ENCODE data around the gene PPIP5K1.

The PPIP5K1 gene

DNA sequence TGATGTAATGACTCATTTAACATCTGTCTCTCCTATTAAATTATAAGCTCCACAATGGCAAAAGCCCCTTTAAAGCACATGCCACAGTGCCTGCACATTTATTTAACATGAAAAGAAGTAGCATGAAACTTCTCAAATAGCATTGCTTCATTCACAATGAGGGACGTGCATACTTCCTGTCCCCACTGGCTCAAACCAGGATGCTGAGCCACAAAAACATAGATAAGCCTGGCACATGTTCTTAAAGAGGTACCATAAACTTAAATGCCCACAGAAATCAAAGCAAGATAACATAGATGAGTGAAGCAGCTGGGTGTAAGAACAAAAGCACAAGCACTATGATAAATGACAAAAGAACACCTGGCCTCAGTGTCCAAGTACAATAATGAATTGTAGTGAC, 100.8 kb downstream of the PPIP5K1 start:
- ATAC-seq: no peak
- TF ChIP-seq RARB (CRISPR knock-in tag; IDR thresholded peaks at IDR 0.05): no peak

DNA sequence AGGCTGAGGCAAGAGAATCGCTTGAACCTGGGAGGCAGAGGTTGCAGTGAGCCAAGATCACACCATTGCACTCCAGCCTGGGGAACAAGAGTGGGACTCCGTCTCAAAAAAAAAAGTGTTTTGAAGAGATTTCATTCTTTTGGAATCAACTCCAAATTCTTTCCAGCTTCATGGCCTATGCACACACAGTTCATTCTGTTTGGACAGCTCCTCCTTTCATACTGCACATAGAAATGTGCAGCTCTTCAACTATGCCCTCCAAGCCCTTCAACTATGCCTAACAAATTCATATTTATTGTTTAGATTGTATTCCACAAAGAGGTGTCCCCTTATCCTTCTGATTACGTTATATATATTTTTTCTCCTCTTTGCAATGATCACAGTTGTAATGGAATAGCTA, 101.2 kb downstream of the PPIP5K1 start:
- ATAC-seq: no peak
- no peak for TF ChIP-seq ZNF70 (CRISPR knock-in tag; IDR thresholded peaks at IDR 0.05)
- TF ChIP-seq SNAI2 (CRISPR knock-in tag; IDR thresholded peaks at IDR 0.05): no peak
- no peak for TF ChIP-seq ZFP30 (CRISPR knock-in tag; IDR thresholded peaks at IDR 0.05)
- TF ChIP-seq TOX (CRISPR knock-in tag; IDR thresholded peaks at IDR 0.05; ENCODE audit: borderline replicate concordance): no peak
- TF ChIP-seq CSDC2 (CRISPR knock-in tag; IDR thresholded peaks at IDR 0.05): no peak
- TF ChIP-seq ISL1 (CRISPR knock-in tag; IDR thresholded peaks at IDR 0.05): no peak
- TF ChIP-seq, protein P1, sequence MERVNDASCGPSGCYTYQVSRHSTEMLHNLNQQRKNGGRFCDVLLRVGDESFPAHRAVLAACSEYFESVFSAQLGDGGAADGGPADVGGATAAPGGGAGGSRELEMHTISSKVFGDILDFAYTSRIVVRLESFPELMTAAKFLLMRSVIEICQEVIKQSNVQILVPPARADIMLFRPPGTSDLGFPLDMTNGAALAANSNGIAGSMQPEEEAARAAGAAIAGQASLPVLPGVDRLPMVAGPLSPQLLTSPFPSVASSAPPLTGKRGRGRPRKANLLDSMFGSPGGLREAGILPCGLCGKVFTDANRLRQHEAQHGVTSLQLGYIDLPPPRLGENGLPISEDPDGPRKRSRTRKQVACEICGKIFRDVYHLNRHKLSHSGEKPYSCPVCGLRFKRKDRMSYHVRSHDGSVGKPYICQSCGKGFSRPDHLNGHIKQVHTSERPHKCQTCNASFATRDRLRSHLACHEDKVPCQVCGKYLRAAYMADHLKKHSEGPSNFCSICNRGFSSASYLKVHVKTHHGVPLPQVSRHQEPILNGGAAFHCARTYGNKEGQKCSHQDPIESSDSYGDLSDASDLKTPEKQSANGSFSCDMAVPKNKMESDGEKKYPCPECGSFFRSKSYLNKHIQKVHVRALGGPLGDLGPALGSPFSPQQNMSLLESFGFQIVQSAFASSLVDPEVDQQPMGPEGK (CRISPR knock-in tag; IDR thresholded peaks at IDR 0.05; ENCODE audit: borderline replicate concordance): no peak

DNA sequence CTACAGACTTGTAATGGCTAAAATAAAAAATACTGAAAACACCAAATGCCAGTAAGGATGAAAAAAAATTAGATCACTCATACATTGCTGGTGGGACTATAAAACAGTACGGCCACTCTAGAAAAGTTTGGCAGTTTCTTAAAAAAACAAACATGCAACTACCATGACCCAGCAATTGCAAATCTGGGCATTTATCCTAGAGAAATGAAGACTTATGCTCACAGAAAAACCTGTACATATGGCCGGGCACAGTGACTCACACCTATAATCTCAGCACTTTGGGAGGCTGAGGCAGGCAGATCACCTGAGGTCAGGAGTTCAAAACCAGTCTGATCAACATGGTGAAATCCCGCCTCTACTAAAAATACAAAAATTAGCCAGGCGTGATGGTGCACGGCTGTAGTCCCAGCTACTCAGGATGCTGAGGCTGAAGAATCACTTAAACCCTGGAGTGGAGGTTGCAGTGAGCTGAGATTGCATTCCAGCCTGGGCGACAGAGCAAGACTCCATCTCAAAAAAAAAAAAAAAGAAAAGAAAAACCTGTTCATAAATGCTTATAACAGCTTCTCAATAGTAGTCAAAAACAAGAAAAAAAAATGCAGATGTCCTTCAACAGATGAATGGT, 102.6 kb downstream of the PPIP5K1 start:
- ATAC-seq: no peak
- TF ChIP-seq ZNF70 (CRISPR knock-in tag; IDR thresholded peaks at IDR 0.05) (no peak), ARNTL (CRISPR knock-in tag; IDR thresholded peaks at IDR 0.05; ENCODE audit: borderline replicate concordance, low read depth) (no peak), ZNF8 (CRISPR knock-in tag; IDR thresholded peaks at IDR 0.05) (no peak), ZNF565 (CRISPR knock-in tag; conservative IDR thresholded peaks at IDR 0.05; ENCODE audit: low read depth) (no peak), ZFP3 (CRISPR knock-in tag; IDR thresholded peaks at IDR 0.05) (no peak), ESRRG (CRISPR knock-in tag; IDR thresholded peaks at IDR 0.05) (no peak), ZFP30 (CRISPR knock-in tag; IDR thresholded peaks at IDR 0.05) (no peak), GLIS3 (CRISPR knock-in tag; IDR thresholded peaks at IDR 0.05) (no peak), ISL1 (CRISPR knock-in tag; IDR thresholded peaks at IDR 0.05) (no peak), ZC3H10 (CRISPR knock-in tag; IDR thresholded peaks at IDR 0.05) (no peak), TOX (CRISPR knock-in tag; IDR thresholded peaks at IDR 0.05; ENCODE audit: borderline replicate concordance) (no peak), BACH2 (CRISPR knock-in tag; IDR thresholded peaks at IDR 0.05; ENCODE audit: borderline replicate concordance) (no peak)
- TF ChIP-seq, protein P2, sequence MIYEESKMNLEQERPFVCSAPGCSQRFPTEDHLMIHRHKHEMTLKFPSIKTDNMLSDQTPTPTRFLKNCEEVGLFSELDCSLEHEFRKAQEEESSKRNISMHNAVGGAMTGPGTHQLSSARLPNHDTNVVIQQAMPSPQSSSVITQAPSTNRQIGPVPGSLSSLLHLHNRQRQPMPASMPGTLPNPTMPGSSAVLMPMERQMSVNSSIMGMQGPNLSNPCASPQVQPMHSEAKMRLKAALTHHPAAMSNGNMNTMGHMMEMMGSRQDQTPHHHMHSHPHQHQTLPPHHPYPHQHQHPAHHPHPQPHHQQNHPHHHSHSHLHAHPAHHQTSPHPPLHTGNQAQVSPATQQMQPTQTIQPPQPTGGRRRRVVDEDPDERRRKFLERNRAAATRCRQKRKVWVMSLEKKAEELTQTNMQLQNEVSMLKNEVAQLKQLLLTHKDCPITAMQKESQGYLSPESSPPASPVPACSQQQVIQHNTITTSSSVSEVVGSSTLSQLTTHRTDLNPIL (CRISPR knock-in tag; IDR thresholded peaks at IDR 0.05; ENCODE audit: low read depth): no peak
- TF ChIP-seq, protein P3, sequence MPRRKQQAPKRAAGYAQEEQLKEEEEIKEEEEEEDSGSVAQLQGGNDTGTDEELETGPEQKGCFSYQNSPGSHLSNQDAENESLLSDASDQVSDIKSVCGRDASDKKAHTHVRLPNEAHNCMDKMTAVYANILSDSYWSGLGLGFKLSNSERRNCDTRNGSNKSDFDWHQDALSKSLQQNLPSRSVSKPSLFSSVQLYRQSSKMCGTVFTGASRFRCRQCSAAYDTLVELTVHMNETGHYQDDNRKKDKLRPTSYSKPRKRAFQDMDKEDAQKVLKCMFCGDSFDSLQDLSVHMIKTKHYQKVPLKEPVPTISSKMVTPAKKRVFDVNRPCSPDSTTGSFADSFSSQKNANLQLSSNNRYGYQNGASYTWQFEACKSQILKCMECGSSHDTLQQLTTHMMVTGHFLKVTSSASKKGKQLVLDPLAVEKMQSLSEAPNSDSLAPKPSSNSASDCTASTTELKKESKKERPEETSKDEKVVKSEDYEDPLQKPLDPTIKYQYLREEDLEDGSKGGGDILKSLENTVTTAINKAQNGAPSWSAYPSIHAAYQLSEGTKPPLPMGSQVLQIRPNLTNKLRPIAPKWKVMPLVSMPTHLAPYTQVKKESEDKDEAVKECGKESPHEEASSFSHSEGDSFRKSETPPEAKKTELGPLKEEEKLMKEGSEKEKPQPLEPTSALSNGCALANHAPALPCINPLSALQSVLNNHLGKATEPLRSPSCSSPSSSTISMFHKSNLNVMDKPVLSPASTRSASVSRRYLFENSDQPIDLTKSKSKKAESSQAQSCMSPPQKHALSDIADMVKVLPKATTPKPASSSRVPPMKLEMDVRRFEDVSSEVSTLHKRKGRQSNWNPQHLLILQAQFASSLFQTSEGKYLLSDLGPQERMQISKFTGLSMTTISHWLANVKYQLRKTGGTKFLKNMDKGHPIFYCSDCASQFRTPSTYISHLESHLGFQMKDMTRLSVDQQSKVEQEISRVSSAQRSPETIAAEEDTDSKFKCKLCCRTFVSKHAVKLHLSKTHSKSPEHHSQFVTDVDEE (CRISPR knock-in tag; IDR thresholded peaks at IDR 0.05): no peak
- TF ChIP-seq, protein P1 (CRISPR knock-in tag; IDR thresholded peaks at IDR 0.05; ENCODE audit: borderline replicate concordance): no peak

DNA sequence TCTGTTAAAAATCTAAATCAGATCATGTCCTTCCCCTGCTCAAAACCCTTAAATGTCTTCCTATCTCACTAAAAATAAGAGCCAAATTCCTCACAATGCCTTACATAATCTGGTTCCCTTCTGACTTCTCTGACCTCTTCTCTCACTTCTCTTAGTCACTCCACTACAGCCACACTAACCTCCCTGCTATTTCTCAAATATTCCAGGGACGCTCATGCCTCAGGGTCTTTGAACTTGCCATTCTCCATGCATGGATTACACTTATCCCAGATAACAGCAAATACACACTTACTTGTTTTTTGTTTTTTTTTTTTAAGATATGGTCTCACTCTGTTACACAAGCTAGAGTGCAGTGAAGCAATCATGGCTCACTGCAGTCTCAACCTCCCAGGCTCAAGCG, 105.6 kb downstream of the PPIP5K1 start:
- ATAC-seq: no peak
- TF ChIP-seq ZNF8 (CRISPR knock-in tag; IDR thresholded peaks at IDR 0.05) (no peak), TCF4 (CRISPR knock-in tag; IDR thresholded peaks at IDR 0.05; ENCODE audit: borderline replicate concordance) (no peak), GLIS3 (CRISPR knock-in tag; IDR thresholded peaks at IDR 0.05) (no peak), RARB (CRISPR knock-in tag; IDR thresholded peaks at IDR 0.05) (no peak), ZNF70 (CRISPR knock-in tag; IDR thresholded peaks at IDR 0.05) (no peak), CSDC2 (CRISPR knock-in tag; IDR thresholded peaks at IDR 0.05) (no peak)
- TF ChIP-seq, protein P4, sequence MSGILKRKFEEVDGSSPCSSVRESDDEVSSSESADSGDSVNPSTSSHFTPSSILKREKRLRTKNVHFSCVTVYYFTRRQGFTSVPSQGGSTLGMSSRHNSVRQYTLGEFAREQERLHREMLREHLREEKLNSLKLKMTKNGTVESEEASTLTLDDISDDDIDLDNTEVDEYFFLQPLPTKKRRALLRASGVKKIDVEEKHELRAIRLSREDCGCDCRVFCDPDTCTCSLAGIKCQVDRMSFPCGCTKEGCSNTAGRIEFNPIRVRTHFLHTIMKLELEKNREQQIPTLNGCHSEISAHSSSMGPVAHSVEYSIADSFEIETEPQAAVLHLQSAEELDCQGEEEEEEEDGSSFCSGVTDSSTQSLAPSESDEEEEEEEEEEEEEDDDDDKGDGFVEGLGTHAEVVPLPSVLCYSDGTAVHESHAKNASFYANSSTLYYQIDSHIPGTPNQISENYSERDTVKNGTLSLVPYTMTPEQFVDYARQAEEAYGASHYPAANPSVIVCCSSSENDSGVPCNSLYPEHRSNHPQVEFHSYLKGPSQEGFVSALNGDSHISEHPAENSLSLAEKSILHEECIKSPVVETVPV (CRISPR knock-in tag; IDR thresholded peaks at IDR 0.05): no peak
- TF ChIP-seq, protein P2 (CRISPR knock-in tag; IDR thresholded peaks at IDR 0.05; ENCODE audit: low read depth): no peak
- TF ChIP-seq, protein P1 (CRISPR knock-in tag; IDR thresholded peaks at IDR 0.05; ENCODE audit: borderline replicate concordance): no peak
- TF ChIP-seq, protein P5, sequence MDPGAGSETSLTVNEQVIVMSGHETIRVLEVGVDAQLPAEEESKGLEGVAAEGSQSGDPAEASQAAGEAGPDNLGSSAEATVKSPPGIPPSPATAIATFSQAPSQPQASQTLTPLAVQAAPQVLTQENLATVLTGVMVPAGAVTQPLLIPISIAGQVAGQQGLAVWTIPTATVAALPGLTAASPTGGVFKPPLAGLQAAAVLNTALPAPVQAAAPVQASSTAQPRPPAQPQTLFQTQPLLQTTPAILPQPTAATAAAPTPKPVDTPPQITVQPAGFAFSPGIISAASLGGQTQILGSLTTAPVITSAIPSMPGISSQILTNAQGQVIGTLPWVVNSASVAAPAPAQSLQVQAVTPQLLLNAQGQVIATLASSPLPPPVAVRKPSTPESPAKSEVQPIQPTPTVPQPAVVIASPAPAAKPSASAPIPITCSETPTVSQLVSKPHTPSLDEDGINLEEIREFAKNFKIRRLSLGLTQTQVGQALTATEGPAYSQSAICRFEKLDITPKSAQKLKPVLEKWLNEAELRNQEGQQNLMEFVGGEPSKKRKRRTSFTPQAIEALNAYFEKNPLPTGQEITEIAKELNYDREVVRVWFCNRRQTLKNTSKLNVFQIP (CRISPR knock-in tag; IDR thresholded peaks at IDR 0.05; ENCODE audit: borderline replicate concordance, low read depth): no peak
